Tibial nerve (tissue), 4 donors: ENCODE measurements around the gene SPSB4. TPM values are rescaled to one million over a fixed set of nuclear protein-coding genes. Genes with fewer than 3 reads are reported as not detected.

Experiments
- DNase-seq, 2 donors: peaks; one replicate each; pipeline ENCODE4 v3.0.0-alpha.2; 2019; ENCODE audit warnings: low spot score in 2 of 2
- H3K27ac ChIP-seq, 4 donors: fragments of 200-600 bp; sonication (generic) in 3 of 4; one replicate each; pipeline ENCODE4 v1.5.1; 2017 to 2019; ENCODE audit warnings: mild to moderate bottlenecking in 1 of 4
- H3K27me3 ChIP-seq, 2 donors: fragments of 200-600 bp; sonication (generic) in 1 of 2; one replicate each; pipeline versions ENCODE4 v1.5.1 to v1.6.0; 2017 to 2019
- H3K36me3 ChIP-seq, 3 donors: fragments of 200-600 bp; sonication (generic); one replicate each; pipeline ENCODE4 v1.5.1; 2018 to 2019
- H3K4me1 ChIP-seq, 4 donors: fragments of 200-600 bp; sonication (generic) in 3 of 4; one replicate each; pipeline ENCODE4 v1.5.1; 2017 to 2019
- H3K4me3 ChIP-seq, 4 donors: fragments of 200-600 bp; sonication (generic) in 3 of 4; one replicate each; pipeline ENCODE4 v1.5.1; 2017 to 2019; ENCODE audit warnings: mild to moderate bottlenecking in 1 of 4, moderate library complexity in 1 of 4
- H3K9me3 ChIP-seq, 4 donors: fragments of 200-600 bp; sonication (generic) in 3 of 4; one replicate each; pipeline ENCODE4 v1.5.1; 2017 to 2019
- EP300 ChIP-seq, 2 donors: sonication (generic); formaldehyde crosslinking; IDR thresholded peaks; one replicate each; pipeline ENCODE4 v1.6.1; 2017; ENCODE audit warnings: antibody characterized with exemption in 2 of 2, mild to moderate bottlenecking in 1 of 2
- POLR2A ChIP-seq, 2 donors: fragments of 450-650 bp; IDR thresholded peaks; one replicate each; pipeline ENCODE4 v1.6.1; 2017; ENCODE audit warnings: antibody characterized with exemption in 2 of 2, mild to moderate bottlenecking in 2 of 2, moderate library complexity in 2 of 2
- WGBS, 2 donors: methylation state at CpG; one replicate each; pipeline ENCODE4 v1.1.5; 2018; 5-methylcytosine and 5-hydroxymethylcytosine counted together
- total RNA-seq, 4 donors: library from RNA; depleted of rRNA; stranded (reverse); fragments of >200 nt; gene quantifications; one replicate each; pipeline ENCODE4 v1.1.0, GENCODE V29; 2016
- TF ChIP-seq, protein P1 (sequence below), 5 experiments: fragments of 200-600 bp in 3 of 5; fragments of 450-650 bp in 2 of 5; sonication (generic) in 3 of 5; IDR thresholded peaks; one replicate each; pipeline ENCODE4 v1.5.1; 2016 to 2019; ENCODE audit warnings: antibody characterized with exemption in 5 of 5, mild to moderate bottlenecking in 3 of 5, moderate library complexity in 2 of 5

The SPSB4 gene
- total RNA-seq, 4 donors from 2014 or later = 0.63 to 2.0 TPM; not detected in 2

DNA sequence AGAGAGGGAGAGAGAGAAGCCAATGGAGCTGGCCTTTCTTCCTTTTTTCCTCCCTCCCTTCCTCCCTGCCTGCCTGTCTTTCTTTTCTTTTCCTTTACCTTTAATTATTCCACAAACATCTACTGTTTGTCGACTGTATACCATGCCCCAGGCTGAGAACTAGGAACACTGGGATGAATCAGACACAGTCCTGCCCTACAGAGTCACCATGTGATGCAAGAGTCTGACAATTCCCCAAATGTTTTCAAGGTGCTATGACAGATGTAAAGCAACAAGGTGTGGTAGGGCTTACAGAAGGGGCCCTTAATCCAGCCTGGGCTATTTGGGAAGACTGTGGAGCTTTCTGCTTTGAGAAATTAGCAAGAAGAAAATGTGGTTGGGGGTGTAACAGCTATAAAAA lies 4.0 kb upstream of the SPSB4 start:
- no peaks in the 10 kb centered on the region for H3K9me3 ChIP-seq
- H3K4me1 ChIP-seq = peaks cover 0 to 19% (median 9%) of the 10 kb centered on the region in 4 donors
- H3K27ac ChIP-seq = no peak overlapping the region
- WGBS, 2 donors = 85 to 88% methylated on average over 1 of the region's 1 CpG
- H3K27me3 ChIP-seq = peaks cover 0 to 25% of the 10 kb centered on the region in 2 donors
- H3K4me3 ChIP-seq = no peak overlapping the region
- H3K36me3 ChIP-seq = no peaks in the 10 kb centered on the region
- DNase-seq = no peak
- TF ChIP-seq, protein P1, sequence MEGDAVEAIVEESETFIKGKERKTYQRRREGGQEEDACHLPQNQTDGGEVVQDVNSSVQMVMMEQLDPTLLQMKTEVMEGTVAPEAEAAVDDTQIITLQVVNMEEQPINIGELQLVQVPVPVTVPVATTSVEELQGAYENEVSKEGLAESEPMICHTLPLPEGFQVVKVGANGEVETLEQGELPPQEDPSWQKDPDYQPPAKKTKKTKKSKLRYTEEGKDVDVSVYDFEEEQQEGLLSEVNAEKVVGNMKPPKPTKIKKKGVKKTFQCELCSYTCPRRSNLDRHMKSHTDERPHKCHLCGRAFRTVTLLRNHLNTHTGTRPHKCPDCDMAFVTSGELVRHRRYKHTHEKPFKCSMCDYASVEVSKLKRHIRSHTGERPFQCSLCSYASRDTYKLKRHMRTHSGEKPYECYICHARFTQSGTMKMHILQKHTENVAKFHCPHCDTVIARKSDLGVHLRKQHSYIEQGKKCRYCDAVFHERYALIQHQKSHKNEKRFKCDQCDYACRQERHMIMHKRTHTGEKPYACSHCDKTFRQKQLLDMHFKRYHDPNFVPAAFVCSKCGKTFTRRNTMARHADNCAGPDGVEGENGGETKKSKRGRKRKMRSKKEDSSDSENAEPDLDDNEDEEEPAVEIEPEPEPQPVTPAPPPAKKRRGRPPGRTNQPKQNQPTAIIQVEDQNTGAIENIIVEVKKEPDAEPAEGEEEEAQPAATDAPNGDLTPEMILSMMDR (IDR thresholded peaks at IDR 0.05) = no peak
- TF ChIP-seq EP300 (IDR thresholded peaks at IDR 0.05) (no peak), POLR2A (IDR thresholded peaks at IDR 0.05) (no peak)

- H3K27me3 ChIP-seq = peaks cover 0 to 48% of the 10 kb centered on the region in 2 donors
- H3K4me1 ChIP-seq = peaks cover 0 to 28% (median 9%) of the 10 kb centered on the region in 4 donors
- WGBS, 2 donors = 53 to 69% methylated on average over 2 of the region's 2 CpGs
- no peak for DNase-seq
- TF ChIP-seq, protein P1 (IDR thresholded peaks at IDR 0.05) = no peak
- TF ChIP-seq EP300 (IDR thresholded peaks at IDR 0.05) (no peak), POLR2A (IDR thresholded peaks at IDR 0.05) (no peak)
- no peaks in the 10 kb centered on the region for H3K36me3 ChIP-seq
- H3K9me3 ChIP-seq = no peaks in the 10 kb centered on the region
- no peak overlapping the region for H3K27ac ChIP-seq
- H3K4me3 ChIP-seq = no peak overlapping the region
Observed at GRCh38 chr3:141049681-141050080, 1.5 kb upstream of the SPSB4 start.

GRCh38 chr3:141051443-141052200 lies 475 bp downstream of the SPSB4 start:
- peaks cover 0 to 48% of the 10 kb centered on the region in 2 donors for H3K27me3 ChIP-seq
- TF ChIP-seq POLR2A (IDR thresholded peaks at IDR 0.05) (no peak), EP300 (IDR thresholded peaks at IDR 0.05) (no peak)
- TF ChIP-seq, protein P1 (IDR thresholded peaks at IDR 0.05) = no peak
- no peak for DNase-seq

DNA sequence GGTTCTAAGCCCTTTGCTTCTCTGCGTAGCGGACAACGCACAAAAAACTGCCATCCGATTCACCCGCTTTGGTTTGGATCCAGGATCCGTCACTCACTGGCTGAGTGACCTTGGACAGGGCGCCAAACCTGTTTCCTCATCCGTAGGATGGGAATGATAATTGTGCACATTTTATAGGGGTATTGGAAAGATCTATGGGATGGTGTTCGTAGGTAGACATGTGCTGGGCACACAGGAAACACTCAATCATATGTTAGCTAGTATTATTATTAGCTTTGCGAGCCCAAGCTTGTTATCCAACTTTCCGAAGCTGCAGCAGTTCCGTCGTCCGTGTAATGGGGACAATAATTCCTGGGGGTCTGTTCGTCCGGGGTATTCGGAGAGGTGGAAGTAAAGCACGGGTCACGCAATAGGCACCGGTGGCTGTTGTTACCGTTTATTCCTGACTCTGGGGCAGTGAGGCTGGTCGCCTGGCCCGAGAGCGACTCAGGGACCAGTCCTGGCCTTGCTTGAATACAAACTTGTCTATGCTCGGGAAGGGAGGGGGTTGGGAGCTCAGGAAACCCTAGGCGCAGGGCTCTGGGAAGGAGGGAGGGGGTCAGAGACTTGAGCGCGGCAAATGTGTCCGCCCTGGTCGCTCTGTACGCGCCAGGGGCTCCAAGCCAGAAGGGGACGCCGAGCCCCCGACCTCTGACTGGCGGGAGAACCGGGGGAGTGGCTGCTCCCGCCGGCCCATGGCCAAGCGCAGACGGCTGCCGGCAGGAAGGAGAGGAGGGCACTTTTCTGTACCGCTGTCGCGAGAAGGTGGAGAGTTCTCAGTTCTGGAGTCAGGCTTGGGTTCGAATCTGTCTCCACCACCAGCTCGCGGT lies 1.3 kb downstream of the SPSB4 start:
- Histone ChIP-seq H3K4me1 (peaks cover 0 to 28% (median 9%) of the 10 kb centered on the region in 4 donors), H3K36me3 (no peaks in the 10 kb centered on the region), H3K27me3 (peaks cover 0 to 48% of the 10 kb centered on the region in 2 donors), H3K4me3 (peak overlapping the region in 2 of 4 donors; percentile 5 to 52), H3K9me3 (no peaks in the 10 kb centered on the region), H3K27ac (no peak overlapping the region)
- no peak for DNase-seq
- TF ChIP-seq POLR2A (IDR thresholded peaks at IDR 0.05) (no peak), EP300 (IDR thresholded peaks at IDR 0.05) (no peak)
- TF ChIP-seq, protein P1 (IDR thresholded peaks at IDR 0.05) = no peak
- WGBS, 2 donors = 2% methylated on average over 42 to 43 of the region's 48 CpGs

More at GRCh38 chr3:141051443-141052200, 475 bp downstream of the SPSB4 start:
- H3K4me1 ChIP-seq = peaks cover 0 to 28% (median 9%) of the 10 kb centered on the region in 4 donors
- H3K36me3 ChIP-seq = no peaks in the 10 kb centered on the region
- no peaks in the 10 kb centered on the region for H3K9me3 ChIP-seq
- no peak overlapping the region for H3K27ac ChIP-seq
- peak overlapping the region in 3 of 4 donors; percentile 12 to 52 (median 20) for H3K4me3 ChIP-seq
- WGBS, 2 donors = 0 to 2% methylated on average over 17 to 30 of the region's 77 CpGs
